Testis (tissue), 2 donors: ENCODE data around the gene DIAPH3.

ENCODE experiments used
- POLR2A ChIP-seq: fragments of 450-650 bp; IDR thresholded peaks from one replicate; pipeline ENCODE4 v1.6.1; 2017; ENCODE audit warnings: antibody characterized with exemption, mild to moderate bottlenecking, moderate library complexity
- TF ChIP-seq, protein P1 (sequence below), 3 experiments: fragments of 450-650 bp in 2 of 3; fragments of 200-600 bp in 1 of 3; sonication (generic) in 1 of 3; IDR thresholded peaks; one replicate each; pipeline ENCODE4 v1.5.1; 2016 to 2019; ENCODE audit warnings: antibody characterized with exemption in 3 of 3, mild to moderate bottlenecking in 2 of 3, moderate library complexity in 1 of 3

DNA sequence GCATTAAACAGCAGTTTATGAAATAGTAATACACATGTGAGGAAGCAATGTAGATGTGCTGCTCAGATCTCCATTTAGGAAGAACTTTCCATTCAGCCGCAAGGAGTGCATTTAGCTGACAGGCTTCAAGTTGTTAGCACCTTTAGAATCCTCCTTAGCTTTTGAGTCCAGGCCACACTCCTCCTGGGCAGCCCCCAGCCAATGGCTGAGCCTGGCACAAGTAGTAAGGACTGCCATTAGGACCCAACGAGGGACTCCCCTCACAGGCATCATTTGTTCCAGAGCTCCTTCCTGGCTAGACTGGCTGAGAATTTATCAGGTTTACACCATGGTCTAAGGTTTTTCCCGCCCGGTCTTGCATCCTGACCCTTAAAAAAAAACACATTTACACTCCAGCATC is 201.4 kb downstream of the DIAPH3 start:
- TF ChIP-seq, protein P1, sequence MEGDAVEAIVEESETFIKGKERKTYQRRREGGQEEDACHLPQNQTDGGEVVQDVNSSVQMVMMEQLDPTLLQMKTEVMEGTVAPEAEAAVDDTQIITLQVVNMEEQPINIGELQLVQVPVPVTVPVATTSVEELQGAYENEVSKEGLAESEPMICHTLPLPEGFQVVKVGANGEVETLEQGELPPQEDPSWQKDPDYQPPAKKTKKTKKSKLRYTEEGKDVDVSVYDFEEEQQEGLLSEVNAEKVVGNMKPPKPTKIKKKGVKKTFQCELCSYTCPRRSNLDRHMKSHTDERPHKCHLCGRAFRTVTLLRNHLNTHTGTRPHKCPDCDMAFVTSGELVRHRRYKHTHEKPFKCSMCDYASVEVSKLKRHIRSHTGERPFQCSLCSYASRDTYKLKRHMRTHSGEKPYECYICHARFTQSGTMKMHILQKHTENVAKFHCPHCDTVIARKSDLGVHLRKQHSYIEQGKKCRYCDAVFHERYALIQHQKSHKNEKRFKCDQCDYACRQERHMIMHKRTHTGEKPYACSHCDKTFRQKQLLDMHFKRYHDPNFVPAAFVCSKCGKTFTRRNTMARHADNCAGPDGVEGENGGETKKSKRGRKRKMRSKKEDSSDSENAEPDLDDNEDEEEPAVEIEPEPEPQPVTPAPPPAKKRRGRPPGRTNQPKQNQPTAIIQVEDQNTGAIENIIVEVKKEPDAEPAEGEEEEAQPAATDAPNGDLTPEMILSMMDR (IDR thresholded peaks at IDR 0.05): no peak
- no peak for TF ChIP-seq POLR2A
